ENCODE measurements around the gene WDR59.

The WDR59 gene

DNA sequence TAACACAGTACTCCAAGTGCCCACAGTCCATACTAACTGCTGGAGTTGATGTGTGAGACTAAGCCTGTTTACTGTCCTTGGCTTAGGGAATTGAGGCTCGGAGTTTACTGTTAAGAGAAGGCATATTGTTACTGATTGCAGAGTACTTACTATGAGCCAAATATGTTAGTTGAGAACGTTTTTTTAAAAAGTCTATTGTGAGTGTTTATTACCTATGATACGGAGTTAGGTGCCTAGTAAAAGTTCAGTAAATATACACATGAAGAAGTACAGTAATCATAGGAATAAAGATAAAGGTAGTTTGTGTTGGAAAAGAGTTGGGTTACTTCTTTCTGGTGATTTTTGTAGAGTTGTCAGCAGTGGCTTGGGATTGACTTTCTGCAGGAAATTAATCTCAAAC lies 39.3 kb upstream of the WDR59 start:
- DNase-seq (ENCODE audit: low spot score) (no peak), ATAC-seq (ENCODE audit: low read depth) (no peak)
- no peak overlapping the region for H3K27ac ChIP-seq (ENCODE audit: poor library complexity, severe bottlenecking)
- H3K27me3 ChIP-seq (ENCODE audit: insufficient read depth, poor library complexity, severe bottlenecking) = no peaks in the 10 kb centered on the region
- H3K4me1 ChIP-seq (ENCODE audit: insufficient read depth, poor library complexity, severe bottlenecking) = peaks cover 14% of the 10 kb centered on the region
- H3K36me3 ChIP-seq (ENCODE audit: low read depth) = peaks cover 6% of the 10 kb centered on the region; the same call in 1 of the 2 replicates
- no peak overlapping the region for H3K4me3 ChIP-seq (ENCODE audit: severe bottlenecking)
- peaks cover 15% of the 10 kb centered on the region for H3K9me3 ChIP-seq (ENCODE audit: severe bottlenecking)
- TF ChIP-seq, protein P1, sequence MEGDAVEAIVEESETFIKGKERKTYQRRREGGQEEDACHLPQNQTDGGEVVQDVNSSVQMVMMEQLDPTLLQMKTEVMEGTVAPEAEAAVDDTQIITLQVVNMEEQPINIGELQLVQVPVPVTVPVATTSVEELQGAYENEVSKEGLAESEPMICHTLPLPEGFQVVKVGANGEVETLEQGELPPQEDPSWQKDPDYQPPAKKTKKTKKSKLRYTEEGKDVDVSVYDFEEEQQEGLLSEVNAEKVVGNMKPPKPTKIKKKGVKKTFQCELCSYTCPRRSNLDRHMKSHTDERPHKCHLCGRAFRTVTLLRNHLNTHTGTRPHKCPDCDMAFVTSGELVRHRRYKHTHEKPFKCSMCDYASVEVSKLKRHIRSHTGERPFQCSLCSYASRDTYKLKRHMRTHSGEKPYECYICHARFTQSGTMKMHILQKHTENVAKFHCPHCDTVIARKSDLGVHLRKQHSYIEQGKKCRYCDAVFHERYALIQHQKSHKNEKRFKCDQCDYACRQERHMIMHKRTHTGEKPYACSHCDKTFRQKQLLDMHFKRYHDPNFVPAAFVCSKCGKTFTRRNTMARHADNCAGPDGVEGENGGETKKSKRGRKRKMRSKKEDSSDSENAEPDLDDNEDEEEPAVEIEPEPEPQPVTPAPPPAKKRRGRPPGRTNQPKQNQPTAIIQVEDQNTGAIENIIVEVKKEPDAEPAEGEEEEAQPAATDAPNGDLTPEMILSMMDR (IDR thresholded peaks at IDR 0.05; ENCODE audit: poor library complexity, severe bottlenecking) = no peak

- H3K9me3 ChIP-seq (ENCODE audit: severe bottlenecking) = peaks cover 15% of the 10 kb centered on the region
- H3K27ac ChIP-seq (ENCODE audit: poor library complexity, severe bottlenecking) = no peak overlapping the region
- peaks cover 6% of the 10 kb centered on the region; the same call in 1 of the 2 replicates for H3K36me3 ChIP-seq (ENCODE audit: low read depth)
- TF ChIP-seq, protein P1 (IDR thresholded peaks at IDR 0.05; ENCODE audit: poor library complexity, severe bottlenecking) = no peak
- H3K4me1 ChIP-seq (ENCODE audit: insufficient read depth, poor library complexity, severe bottlenecking) = peaks cover 25% of the 10 kb centered on the region
- no peaks in the 10 kb centered on the region for H3K27me3 ChIP-seq (ENCODE audit: insufficient read depth, poor library complexity, severe bottlenecking)
- DNase-seq (ENCODE audit: low spot score) (no peak), ATAC-seq (ENCODE audit: low read depth) (no peak)
- no peak overlapping the region for H3K4me3 ChIP-seq (ENCODE audit: severe bottlenecking)
Observed at GRCh38 chr16:75023009-75023408, 38.1 kb upstream of the WDR59 start.

GRCh38 chr16:75022567-75022966 lies 37.6 kb upstream of the WDR59 start:
- TF ChIP-seq, protein P1 (IDR thresholded peaks at IDR 0.05; ENCODE audit: poor library complexity, severe bottlenecking) = no peak
- no peak overlapping the region for H3K27ac ChIP-seq (ENCODE audit: poor library complexity, severe bottlenecking)
- no peak for DNase-seq (ENCODE audit: low spot score)

DNA sequence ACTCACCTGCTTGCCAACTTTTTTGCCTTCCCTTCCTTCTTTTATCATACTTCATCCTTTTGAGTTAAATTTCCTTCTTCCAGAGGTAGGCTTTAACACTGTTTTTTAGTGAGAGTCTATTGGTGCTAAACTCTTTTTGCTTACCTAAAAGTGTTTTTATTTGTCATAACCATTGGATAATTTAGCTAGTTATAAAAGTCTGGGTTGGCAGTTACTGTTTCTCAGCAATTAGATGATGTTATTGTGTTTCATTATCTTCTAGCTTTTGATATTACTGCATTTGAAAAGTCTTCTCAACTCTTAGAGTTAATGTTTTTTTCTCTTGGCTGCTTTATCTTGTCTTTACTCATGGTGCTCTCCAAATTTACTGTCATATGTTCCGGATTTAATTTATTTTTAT lies 36.5 kb upstream of the WDR59 start:
- peaks cover 6% of the 10 kb centered on the region; the same call in 1 of the 2 replicates for H3K36me3 ChIP-seq (ENCODE audit: low read depth)
- H3K27ac ChIP-seq (ENCODE audit: poor library complexity, severe bottlenecking) = no peak overlapping the region
- TF ChIP-seq, protein P1 (IDR thresholded peaks at IDR 0.05; ENCODE audit: poor library complexity, severe bottlenecking) = no peak

More at GRCh38 chr16:75022567-75022966, 37.6 kb upstream of the WDR59 start:
- peaks cover 6% of the 10 kb centered on the region; the same call in 1 of the 2 replicates for H3K36me3 ChIP-seq (ENCODE audit: low read depth)
- no peak overlapping the region for H3K4me3 ChIP-seq (ENCODE audit: severe bottlenecking)
- H3K27me3 ChIP-seq (ENCODE audit: insufficient read depth, poor library complexity, severe bottlenecking) = no peaks in the 10 kb centered on the region
- H3K4me1 ChIP-seq (ENCODE audit: insufficient read depth, poor library complexity, severe bottlenecking) = peaks cover 27% of the 10 kb centered on the region
- ATAC-seq (ENCODE audit: low read depth) = no peak
- peaks cover 15% of the 10 kb centered on the region for H3K9me3 ChIP-seq (ENCODE audit: severe bottlenecking)

GRCh38 chr16:75019586-75019985 lies 34.7 kb upstream of the WDR59 start:
- Histone ChIP-seq H3K9me3 (ENCODE audit: severe bottlenecking) (peaks cover 15% of the 10 kb centered on the region), H3K4me1 (ENCODE audit: insufficient read depth, poor library complexity, severe bottlenecking) (peaks cover 28% of the 10 kb centered on the region), H3K4me3 (ENCODE audit: severe bottlenecking) (no peak overlapping the region), H3K27me3 (ENCODE audit: insufficient read depth, poor library complexity, severe bottlenecking) (no peaks in the 10 kb centered on the region), H3K36me3 (ENCODE audit: low read depth) (peaks cover 6% of the 10 kb centered on the region; the same call in 1 of the 2 replicates), H3K27ac (ENCODE audit: poor library complexity, severe bottlenecking) (no peak overlapping the region)
- TF ChIP-seq, protein P1 (IDR thresholded peaks at IDR 0.05; ENCODE audit: poor library complexity, severe bottlenecking) = no peak
- no peak for DNase-seq (ENCODE audit: low spot score)
- no peak for ATAC-seq (ENCODE audit: low read depth)

More for the DNA sequence above, 36.5 kb upstream of the WDR59 start:
- Histone ChIP-seq H3K27me3 (ENCODE audit: insufficient read depth, poor library complexity, severe bottlenecking) (no peaks in the 10 kb centered on the region), H3K4me1 (ENCODE audit: insufficient read depth, poor library complexity, severe bottlenecking) (peaks cover 34% of the 10 kb centered on the region), H3K9me3 (ENCODE audit: severe bottlenecking) (peaks cover 15% of the 10 kb centered on the region), H3K4me3 (ENCODE audit: severe bottlenecking) (no peak overlapping the region)
- DNase-seq (ENCODE audit: low spot score) (no peak), ATAC-seq (ENCODE audit: low read depth) (no peak)
